NB4 (cell line): Measurements from ENCODE around the gene SLC22A23.

Experiments used
- DNase-seq: peaks from one replicate; pipeline ENCODE4 v3.0.0; 2010; ENCODE audit warnings: low read depth
- H3K4me3 ChIP-seq: one replicate; pipeline ENCODE4 v1.5.1; 2011; ENCODE audit warnings: mild to moderate bottlenecking, low read depth, low read length, moderate library complexity
- CTCF ChIP-seq: IDR thresholded peaks from one replicate; pipeline ENCODE4 v1.5.1; 2012; ENCODE audit warnings: low read depth, low read length
- MAX ChIP-seq: IDR thresholded peaks from 2 replicates; pipeline ENCODE4 v1.6.1; 2011; ENCODE audit warnings: low read depth, low read length
- MYC ChIP-seq: IDR thresholded peaks from 2 replicates; pipeline ENCODE4 v1.6.1; 2011; ENCODE audit warnings: low read depth, low read length
- POLR2A ChIP-seq: IDR thresholded peaks from 2 replicates; pipeline ENCODE4 v1.6.1; 2011; ENCODE audit warnings: mild to moderate bottlenecking; ENCODE audit not compliant: insufficient read length; ENCODE audit errors: extremely low read depth

The SLC22A23 gene

GRCh38 chr6:3392930-3393835, 63.7 kb downstream of the SLC22A23 start:
- no peak for DNase-seq
- TF ChIP-seq POLR2A, result no peak
- TF ChIP-seq MYC, result no peak
- no peak for TF ChIP-seq MAX
- no peak for TF ChIP-seq CTCF
- no peak overlapping the region for H3K4me3 ChIP-seq

- DNase-seq, result no peak
- H3K4me3 ChIP-seq, result no peak overlapping the region
- no peak for TF ChIP-seq MAX
- no peak for TF ChIP-seq POLR2A
- TF ChIP-seq MYC, result no peak
- no peak for TF ChIP-seq CTCF
Measured at GRCh38 chr6:3391902-3392458, 64.9 kb downstream of the SLC22A23 start.

GRCh38 chr6:3390698-3391097, 66.2 kb downstream of the SLC22A23 start:
- DNase-seq, result no peak
- TF ChIP-seq MYC (no peak), POLR2A (no peak), MAX (no peak), CTCF (no peak)
- H3K4me3 ChIP-seq, result no peak overlapping the region

GRCh38 chr6:3389390-3390167, 67.3 kb downstream of the SLC22A23 start:
- no peak for DNase-seq
- no peak for TF ChIP-seq CTCF
- TF ChIP-seq MYC, result no peak
- TF ChIP-seq MAX, result no peak
- no peak for TF ChIP-seq POLR2A
- no peak overlapping the region for H3K4me3 ChIP-seq

- TF ChIP-seq POLR2A, result no peak
- no peak for TF ChIP-seq CTCF
- no peak overlapping the region for H3K4me3 ChIP-seq
- no peak for DNase-seq
Measured at GRCh38 chr6:3388786-3389185, 68.1 kb downstream of the SLC22A23 start.
